Stomach smooth muscle (tissue), 2 donors: ENCODE data around the gene CHST8.
A peak's percentile ranks its signal among the peaks of the same experiment; 100 is the strongest.

Experiments used
- H3K27ac ChIP-seq: one replicate; pipeline ENCODE4 v1.7.0; 2013; ENCODE audit warnings: mild to moderate bottlenecking, low read length, inconsistent platforms
- H3K27me3 ChIP-seq, 2 donors: one replicate each; pipeline ENCODE4 v1.7.0; 2013; ENCODE audit warnings: low read length in 2 of 2; ENCODE audit not compliant: insufficient read depth in 2 of 2, control insufficient read depth in 1 of 2
- H3K36me3 ChIP-seq, 2 donors: one replicate each; pipeline ENCODE4 v1.7.0; 2013; ENCODE audit warnings: low read length in 2 of 2; ENCODE audit not compliant: control insufficient read depth in 2 of 2, insufficient read depth in 2 of 2
- H3K4me1 ChIP-seq: one replicate; pipeline ENCODE4 v1.7.0; 2013; ENCODE audit warnings: low read length; ENCODE audit not compliant: control insufficient read depth, insufficient read depth
- H3K4me3 ChIP-seq, 2 donors: one replicate each; pipeline ENCODE4 v1.7.0; 2013; ENCODE audit warnings: low read length in 2 of 2
- H3K9ac ChIP-seq, 2 donors: one replicate each; pipeline ENCODE4 v1.7.0; 2013; ENCODE audit warnings: low read length in 2 of 2, mild to moderate bottlenecking in 1 of 2
- H3K9me3 ChIP-seq, 2 donors: one replicate each; pipeline ENCODE4 v1.7.0; 2013; ENCODE audit warnings: low read length in 2 of 2; ENCODE audit not compliant: control insufficient read depth in 2 of 2
- donor health status: healthy.
- donor health status: Pancreatic carcinoma.

Gene CHST8

DNA sequence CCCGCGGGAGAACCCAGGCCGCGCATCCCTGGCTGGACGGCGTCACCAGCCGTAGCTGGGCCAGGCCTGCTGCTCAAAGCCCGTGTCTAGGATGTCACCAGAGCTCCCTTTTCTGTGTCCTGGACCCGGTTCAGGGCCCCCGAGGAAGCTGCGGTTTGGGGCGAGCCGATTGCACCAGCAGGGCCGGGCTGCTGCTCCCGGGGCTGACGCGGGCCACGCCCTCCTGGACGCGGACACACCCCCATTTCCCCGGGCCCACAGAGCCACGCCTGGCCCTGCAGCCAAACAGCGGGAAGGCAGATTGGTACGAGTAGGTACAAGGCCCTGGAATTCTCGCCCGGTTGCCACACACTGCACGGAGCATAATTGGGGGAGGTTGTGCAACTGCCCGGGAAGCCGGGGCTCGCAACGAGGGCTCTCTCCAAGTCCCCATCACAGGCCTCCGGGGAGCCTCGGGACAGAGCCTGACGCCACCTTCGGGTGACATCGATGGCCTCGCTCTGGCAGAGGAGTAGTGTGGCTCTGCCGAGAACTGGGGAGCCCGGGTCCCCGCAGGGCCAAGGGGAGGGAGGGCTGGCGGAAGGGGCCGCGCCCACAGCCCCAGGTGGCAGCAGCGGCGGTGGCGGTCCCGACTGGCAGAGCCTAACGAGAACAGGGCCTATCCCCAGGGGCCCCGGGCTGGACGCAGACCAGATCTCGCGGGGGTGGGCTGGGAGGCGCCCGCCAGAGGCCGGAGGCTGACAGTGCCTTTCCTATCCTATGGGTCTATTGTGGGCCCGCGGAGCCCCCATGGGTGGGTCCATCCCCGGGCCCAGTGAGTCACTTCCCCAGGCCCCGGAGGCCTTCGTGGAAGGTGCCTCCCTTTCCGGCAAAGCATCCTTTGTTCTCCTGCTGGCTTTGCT lies 198.4 kb downstream of the CHST8 start:
- H3K4me1 ChIP-seq = peaks cover 16% of the 10 kb centered on the region
- peak overlapping the region; percentile 60 to 71 for H3K4me3 ChIP-seq
- peak overlapping the region; percentile 51 to 58 for H3K9ac ChIP-seq
- H3K36me3 ChIP-seq = peaks cover 0 to 3% of the 10 kb centered on the region in 2 donors
- no peaks in the 10 kb centered on the region for H3K27me3 ChIP-seq
- H3K9me3 ChIP-seq = no peaks in the 10 kb centered on the region
- peak overlapping the region; percentile 37 for H3K27ac ChIP-seq

DNA sequence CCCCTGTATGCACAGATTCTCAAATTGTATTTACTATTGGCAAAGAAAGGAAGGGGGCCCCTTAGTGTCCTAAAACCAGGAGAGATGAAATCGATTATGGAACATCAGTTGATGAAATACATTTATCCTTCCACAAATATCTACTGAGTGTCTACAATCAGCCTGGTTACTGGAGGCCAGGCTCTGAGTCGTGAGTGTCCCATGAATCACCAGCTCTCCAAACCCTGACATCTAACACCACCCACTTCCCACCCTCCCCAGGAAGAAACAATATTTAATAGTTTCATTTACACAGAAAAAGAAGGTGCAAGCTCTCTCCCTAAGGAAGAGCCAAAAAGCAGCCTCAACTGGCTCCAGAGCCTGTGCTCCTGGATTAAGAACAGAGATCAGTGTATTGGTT lies 200.1 kb downstream of the CHST8 start:
- H3K4me3 ChIP-seq = no peak overlapping the region
- peaks cover 16% of the 10 kb centered on the region for H3K4me1 ChIP-seq
- H3K36me3 ChIP-seq = no peaks in the 10 kb centered on the region
- H3K9ac ChIP-seq = no peak overlapping the region
- no peaks in the 10 kb centered on the region for H3K9me3 ChIP-seq
- no peaks in the 10 kb centered on the region for H3K27me3 ChIP-seq
- no peak overlapping the region for H3K27ac ChIP-seq
